Measurements from ENCODE around the gene CR1. TPM values are rescaled to one million over a fixed set of nuclear protein-coding genes. Genes with fewer than 3 reads are reported as not detected.

The CR1 gene
- polyA plus RNA-seq, 3 donors = 15.4 to 20.7 (median 18.0) TPM

Other genes starting within 250 kb of the CR1 start
- gene CD55, start 174.5 kb upstream of the CR1 start, polyA plus RNA-seq (ENCODE audit: insufficient read length in 3 of 3) = 10 to 100 TPM; 47.8 to 60.8 (median 53.9) TPM
- gene CR2, start 41.8 kb upstream of the CR1 start, polyA plus RNA-seq (ENCODE audit: insufficient read length in 3 of 3) = 1 to 10 TPM in 2 of 3 donors, under 1 TPM in 1; 0.98 to 1.6 (median 1.3) TPM
- 1 to 10 TPM; 1.3 to 1.6 (median 1.3) TPM for gene CR1L, start 149.0 kb downstream of the CR1 start, polyA plus RNA-seq (ENCODE audit: insufficient read length in 3 of 3)

Data from renal cortex interstitium (tissue), 3 donors.